ENCODE data around the gene ZBTB42. TPM values are rescaled to one million over a fixed set of nuclear protein-coding genes. Genes with fewer than 3 reads are reported as not detected.

ZBTB42 gene
- total RNA-seq, 2 experiments from 2014 or later = 2.9 to 3.0 TPM

GRCh38 chr14:104767634-104767918, 33.3 kb upstream of the ZBTB42 start:
- Mint-ChIP-seq H3K9me3 (no peaks in the 10 kb centered on the region), H3K36me3 (ENCODE audit: low read depth) (peaks cover 30% of the 10 kb centered on the region), H3K4me1 (ENCODE audit: low read depth) (no peaks in the 10 kb centered on the region), H3K4me3 (no peak overlapping the region), H3K27ac (no peak overlapping the region), H3K27me3 (no peaks in the 10 kb centered on the region)
- ChIA-PET POLR2A (interaction anchor here (1.5 to 1.9 kb wide), 2 partner anchors 15 to 59 kb away, joined by 12 to 18 read pairs; partner anchors contain the start of gene SIVA1), CTCF (interaction anchor here (3.3 kb wide), 1 partner anchor 59 kb away, joined by 12 read pairs; no protein-coding TSS in a partner anchor)
- Histone ChIP-seq H3K27ac (ENCODE audit: low read depth in 1 of 2, low read length in 2 of 2) (no peak overlapping the region), H3K4me3 (ENCODE audit: low read length) (no peak overlapping the region), H3K27me3 (ENCODE audit: control insufficient read depth in 1 of 2, insufficient read depth in 2 of 2, low read length in 2 of 2) (no peaks in the 10 kb centered on the region), H3K36me3 (ENCODE audit: insufficient read depth, low read length) (peaks cover 19% of the 10 kb centered on the region), H3K9me3 (ENCODE audit: control insufficient read depth in 1 of 2, insufficient read depth in 1 of 2, low read length in 2 of 2) (peaks cover 0 to 18% of the 10 kb centered on the region in 2 experiments), H3K4me1 (ENCODE audit: insufficient read depth, low read length) (peaks cover 9% of the 10 kb centered on the region)
- intact Hi-C loops (cut with DNase I, micrococcal nuclease) = loop anchor here in 1 of 2 experiments (5.0 kb wide), 1 partner anchor 165 kb away; no protein-coding TSS in a partner anchor
- no peak for DNase-seq
- ATAC-seq (ENCODE audit: poor library complexity) = no peak
- no peak for TF ChIP-seq CTCF (IDR thresholded peaks at IDR 0.05)

GRCh38 chr14:104768437-104769323, 32.2 kb upstream of the ZBTB42 start:
- Mint-ChIP-seq H3K4me1 (ENCODE audit: low read depth) (no peaks in the 10 kb centered on the region), H3K36me3 (ENCODE audit: low read depth) (peaks cover 30% of the 10 kb centered on the region), H3K4me3 (no peak overlapping the region), H3K27ac (no peak overlapping the region), H3K27me3 (no peaks in the 10 kb centered on the region), H3K9me3 (no peaks in the 10 kb centered on the region)
- ATAC-seq (ENCODE audit: poor library complexity) (peak; percentile 98), DNase-seq (peak; percentile 81 to 97 (median 91))
- POLR2A ChIA-PET = interaction anchor here (0.5 to 1.9 kb wide), 10 partner anchors 12 to 102 kb away, joined by 3 to 18 read pairs (median 3); partner anchors contain the start of genes SIVA1 and ZBTB42
- TF ChIP-seq CTCF (IDR thresholded peaks at IDR 0.05) = peak; percentile 94
- H3K9me3 ChIP-seq (ENCODE audit: control insufficient read depth in 1 of 2, insufficient read depth in 1 of 2, low read length in 2 of 2) = peaks cover 0 to 18% of the 10 kb centered on the region in 2 experiments
- no peak overlapping the region for H3K27ac ChIP-seq (ENCODE audit: low read depth in 1 of 2, low read length in 2 of 2)
- CTCF ChIA-PET = interaction anchor here (0.7 to 4.3 kb wide), 12 partner anchors 9 to 80 kb away, joined by 3 to 49 read pairs (median 4); partner anchors contain the start of genes ADSS1, SIVA1 and ZBTB42
- intact Hi-C loops (cut with DNase I, micrococcal nuclease) = loop anchor here (1.0 to 5.0 kb wide), 5 partner anchors 16 to 164 kb away; partner anchors contain the start of gene SIVA1 (in 1 of the 2)
- no peaks in the 10 kb centered on the region for H3K27me3 ChIP-seq (ENCODE audit: control insufficient read depth in 1 of 2, insufficient read depth in 2 of 2, low read length in 2 of 2)
- H3K36me3 ChIP-seq (ENCODE audit: insufficient read depth, low read length) = peaks cover 25% of the 10 kb centered on the region
- H3K4me1 ChIP-seq (ENCODE audit: insufficient read depth, low read length) = peaks cover 9% of the 10 kb centered on the region
- no peak overlapping the region for H3K4me3 ChIP-seq (ENCODE audit: low read length)

- H3K4me1 Mint-ChIP-seq (ENCODE audit: low read depth) = no peaks in the 10 kb centered on the region
- Histone ChIP-seq H3K4me3 (ENCODE audit: low read length) (no peak overlapping the region), H3K27ac (ENCODE audit: low read depth in 1 of 2, low read length in 2 of 2) (no peak overlapping the region), H3K36me3 (ENCODE audit: insufficient read depth, low read length) (peaks cover 27% of the 10 kb centered on the region), H3K9me3 (ENCODE audit: control insufficient read depth in 1 of 2, insufficient read depth in 1 of 2, low read length in 2 of 2) (peaks cover 0 to 18% of the 10 kb centered on the region in 2 experiments), H3K27me3 (ENCODE audit: control insufficient read depth in 1 of 2, insufficient read depth in 2 of 2, low read length in 2 of 2) (no peaks in the 10 kb centered on the region), H3K4me1 (ENCODE audit: insufficient read depth, low read length) (peaks cover 9% of the 10 kb centered on the region)
- no peak for DNase-seq
- POLR2A ChIA-PET = interaction anchor here (1.0 to 1.9 kb wide), 5 partner anchors 17 to 59 kb away, joined by 3 to 18 read pairs (median 5); partner anchors contain the start of gene SIVA1
- CTCF ChIA-PET = interaction anchor here (1.3 to 4.3 kb wide), 2 partner anchors 17 to 58 kb away, joined by 15 to 49 read pairs; partner anchors contain the start of gene SIVA1
- ATAC-seq (ENCODE audit: poor library complexity) = no peak
- H3K9me3 Mint-ChIP-seq = no peaks in the 10 kb centered on the region
- intact Hi-C loops (cut with DNase I, micrococcal nuclease) = loop anchor here (2.0 to 5.0 kb wide), 3 partner anchors 17 to 163 kb away; partner anchors contain the start of gene SIVA1 (in 1 of the 2)
- no peak overlapping the region for H3K27ac Mint-ChIP-seq
- no peak overlapping the region for H3K4me3 Mint-ChIP-seq
- no peak for TF ChIP-seq CTCF (IDR thresholded peaks at IDR 0.05)
- no peaks in the 10 kb centered on the region for H3K27me3 Mint-ChIP-seq
- H3K36me3 Mint-ChIP-seq (ENCODE audit: low read depth) = peaks cover 30% of the 10 kb centered on the region
Measured at GRCh38 chr14:104769324-104770071, 31.4 kb upstream of the ZBTB42 start.
